H9 (cell line): Measurements from ENCODE around the gene FRY. TPM values are rescaled to one million over a fixed set of nuclear protein-coding genes. Genes with fewer than 3 reads are reported as not detected.

Experiments
- DNase-seq: peaks from one replicate; pipeline ENCODE4 v3.0.0-alpha.2; 2017
- H2AFZ ChIP-seq: one replicate; pipeline ENCODE4 v1.6.1; 2013; ENCODE audit warnings: mild to moderate bottlenecking, low read length, control low read depth, moderate library complexity
- H2AK5ac ChIP-seq: 2 replicates; pipeline ENCODE4 v1.6.1; 2013; ENCODE audit warnings: low read length, control low read depth, mixed read lengths; ENCODE audit not compliant: insufficient read length
- H2BK120ac ChIP-seq: one replicate; pipeline ENCODE4 v1.6.1; 2013; ENCODE audit warnings: low read depth, mild to moderate bottlenecking, low read length, control low read depth, inconsistent platforms; ENCODE audit not compliant: poor library complexity, severe bottlenecking
- H2BK12ac ChIP-seq: 2 replicates; pipeline ENCODE4 v1.6.1; 2013; ENCODE audit warnings: low read length, control low read depth, mixed read lengths, low read depth; ENCODE audit not compliant: insufficient read length
- H2BK15ac ChIP-seq: 2 replicates; pipeline ENCODE4 v1.6.1; 2013; ENCODE audit warnings: low read depth, low read length, control low read depth
- H2BK20ac ChIP-seq: one replicate; pipeline ENCODE4 v1.6.1; 2013; ENCODE audit warnings: low read depth, mild to moderate bottlenecking, low read length, control low read depth, inconsistent platforms; ENCODE audit not compliant: poor library complexity, severe bottlenecking
- H2BK5ac ChIP-seq: 2 replicates; pipeline ENCODE4 v1.6.1; 2013; ENCODE audit warnings: low read length, control low read depth, mixed read lengths; ENCODE audit not compliant: insufficient read length
- H3K14ac ChIP-seq: 2 replicates; pipeline ENCODE4 v1.6.1; 2013; ENCODE audit warnings: low read length, control low read depth; ENCODE audit not compliant: insufficient read depth
- H3K18ac ChIP-seq: 2 replicates; pipeline ENCODE4 v1.6.1; 2013; ENCODE audit warnings: low read depth, mild to moderate bottlenecking, mixed read lengths, low read length, control low read depth; ENCODE audit not compliant: insufficient read length
- H3K23ac ChIP-seq: 2 replicates; pipeline ENCODE4 v1.6.1; 2013; ENCODE audit warnings: low read length, control low read depth, mixed read lengths, low read depth; ENCODE audit not compliant: insufficient read length
- H3K23me2 ChIP-seq: 2 replicates; pipeline ENCODE4 v1.6.1; 2013; ENCODE audit warnings: low read depth, mild to moderate bottlenecking, mixed read lengths, low read length, control low read depth; ENCODE audit not compliant: insufficient read length, poor library complexity, severe bottlenecking
- H3K27ac ChIP-seq: 2 replicates; pipeline ENCODE4 v1.5.1; 2013; ENCODE audit warnings: low read length, control low read depth, mixed read lengths, low read depth; ENCODE audit not compliant: insufficient read length
- H3K27me3 ChIP-seq: 2 replicates; pipeline ENCODE4 v1.6.1; 2013; ENCODE audit warnings: low read length, control low read depth, inconsistent platforms; ENCODE audit not compliant: insufficient read depth
- H3K4ac ChIP-seq: 2 replicates; pipeline ENCODE4 v1.6.1; 2013; ENCODE audit warnings: low read depth, mild to moderate bottlenecking, control low read depth, inconsistent platforms, low read length, moderate library complexity
- H3K4me1 ChIP-seq: 2 replicates; pipeline ENCODE4 v1.6.1; 2013; ENCODE audit warnings: low read length, control low read depth, inconsistent platforms; ENCODE audit not compliant: insufficient read depth
- H3K4me2 ChIP-seq: 2 replicates; pipeline ENCODE4 v1.6.1; 2013; ENCODE audit warnings: low read length, control low read depth, mixed read lengths; ENCODE audit not compliant: insufficient read length, insufficient read depth
- H3K56ac ChIP-seq: 2 replicates; pipeline ENCODE4 v1.6.1; 2013; ENCODE audit warnings: low read depth, mild to moderate bottlenecking, mixed read lengths, low read length, control low read depth; ENCODE audit not compliant: insufficient read length
- H3K79me1 ChIP-seq: 2 replicates; pipeline ENCODE4 v1.6.1; 2013; ENCODE audit warnings: low read depth, mild to moderate bottlenecking, moderate library complexity, low read length, control low read depth, inconsistent platforms; ENCODE audit not compliant: insufficient read depth, poor library complexity, severe bottlenecking
- H3K79me2 ChIP-seq: 2 replicates; pipeline ENCODE4 v1.6.1; 2013; ENCODE audit warnings: low read length, control low read depth, inconsistent platforms; ENCODE audit not compliant: insufficient read depth
- H3K9ac ChIP-seq: 2 replicates; pipeline ENCODE4 v1.6.1; 2013; ENCODE audit warnings: low read length, control low read depth, mixed read lengths; ENCODE audit not compliant: insufficient read length; ENCODE audit errors: extremely low read depth
- H3K9me3 ChIP-seq: one replicate; pipeline ENCODE4 v1.6.1; 2013; ENCODE audit warnings: low read depth, low read length, inconsistent platforms; ENCODE audit not compliant: control insufficient read depth
- H3T11ph ChIP-seq: one replicate; pipeline ENCODE4 v1.6.1; 2013; ENCODE audit warnings: mild to moderate bottlenecking, low read length, control low read depth, inconsistent platforms
- H4K20me1 ChIP-seq: one replicate; pipeline ENCODE4 v1.6.1; 2013; ENCODE audit not compliant: control insufficient read depth, insufficient read length, insufficient read depth
- H4K5ac ChIP-seq: 2 replicates; pipeline ENCODE4 v1.6.1; 2013; ENCODE audit warnings: low read depth, mild to moderate bottlenecking, mixed read lengths, low read length, control low read depth; ENCODE audit not compliant: insufficient read length
- H4K8ac ChIP-seq: replicated peaks from 2 replicates; pipeline ENCODE4 v1.6.1; 2013; ENCODE audit warnings: low read length, control low read depth, mixed read lengths, low read depth; ENCODE audit not compliant: insufficient read length
- H4K91ac ChIP-seq: 2 replicates; pipeline ENCODE4 v1.6.1; 2013; ENCODE audit warnings: low read depth, mild to moderate bottlenecking, moderate library complexity, mixed read lengths, low read length, control low read depth; ENCODE audit not compliant: insufficient read length
- H3K27ac Mint-ChIP-seq, 3 experiments: 2 replicates in 2 of 3; 3 replicates in 1 of 3; pipeline ENCODE4 v1.8.0; 2020 to 2021; ENCODE audit warnings: mixed read lengths in 3 of 3, mild to moderate bottlenecking in 1 of 3, moderate library complexity in 1 of 3
- H3K27me3 Mint-ChIP-seq: 2 replicates; pipeline ENCODE4 v1.8.0; 2021; ENCODE audit warnings: low read depth, mild to moderate bottlenecking, moderate library complexity, mixed read lengths
- H3K36me3 Mint-ChIP-seq, 3 experiments: 2 replicates in 2 of 3; 3 replicates in 1 of 3; pipeline ENCODE4 v1.8.0; 2020 to 2021; ENCODE audit warnings: low read depth in 3 of 3, mixed read lengths in 3 of 3; ENCODE audit not compliant: insufficient read depth in 1 of 3
- H3K4me1 Mint-ChIP-seq, 2 experiments: 2 replicates each; pipeline ENCODE4 v1.8.0; 2020; ENCODE audit warnings: mixed read lengths in 2 of 2
- H3K4me3 Mint-ChIP-seq, 2 experiments: 2 replicates in 1 of 2; 3 replicates in 1 of 2; pipeline ENCODE4 v1.8.0; 2020 to 2021; ENCODE audit warnings: mild to moderate bottlenecking in 2 of 2, mixed read lengths in 2 of 2, moderate library complexity in 1 of 2
- H3K9me3 Mint-ChIP-seq, 2 experiments: 2 replicates in 1 of 2; 3 replicates in 1 of 2; pipeline ENCODE4 v1.8.0; 2020; ENCODE audit warnings: mild to moderate bottlenecking in 2 of 2, mixed read lengths in 2 of 2, moderate library complexity in 1 of 2
- WGBS: extraction: QIAGEN DNeasy Blood & Tissue Kit; methylation state at CpG from one replicate; pipeline ENCODE4 v1.1.7; 2013; ENCODE audit warnings: missing lambda C conversion rate, low lambda C conversion rate, mixed read lengths; ENCODE audit not compliant: insufficient read length; ENCODE audit errors: extremely low coverage; 5-methylcytosine and 5-hydroxymethylcytosine counted together
- total RNA-seq: library from RNA; stranded (reverse); gene quantifications from 2 replicates; pipeline ENCODE4 v1.2.1, GENCODE V29; 2021
- TF ChIP-seq, protein P1 (sequence below): fragments of 200-600 bp; sonication (generic); conservative IDR thresholded peaks from 3 replicates; pipeline ENCODE4 v1.8.0; 2021; ENCODE audit warnings: antibody characterized with exemption, mild to moderate bottlenecking

The FRY gene
- total RNA-seq, 1 experiment from 2014 or later = 5.2 TPM

DNA sequence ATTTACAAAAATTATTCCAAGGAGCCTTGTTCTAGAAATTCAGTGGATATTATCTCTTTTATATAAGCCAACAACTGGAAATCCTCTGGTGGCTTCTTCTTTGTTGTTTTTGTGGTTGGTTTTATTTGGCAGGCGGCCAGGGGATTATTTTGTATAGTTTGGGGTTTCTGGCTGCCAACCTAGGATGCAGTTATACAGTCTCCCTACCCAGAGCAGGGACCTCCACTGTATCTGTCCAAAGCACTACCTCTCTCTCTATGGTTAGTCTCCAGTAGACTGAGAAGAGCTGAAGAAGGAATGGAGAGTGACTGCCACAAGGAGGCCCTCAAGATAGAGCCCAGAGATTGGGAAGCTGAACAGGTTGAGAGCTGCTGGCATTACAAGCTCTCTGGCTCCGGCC, 203.3 kb downstream of the FRY start:
- Histone ChIP-seq H4K20me1 (no peaks in the 10 kb centered on the region), H2BK20ac (no peak overlapping the region), H4K91ac (no peak overlapping the region), H3K23me2 (no peaks in the 10 kb centered on the region), H3K27ac (no peak overlapping the region), H3K9me3 (no peaks in the 10 kb centered on the region), H3K23ac (no peak overlapping the region), H2BK12ac (no peak overlapping the region), H3K9ac (no peak overlapping the region), H3K79me1 (no peaks in the 10 kb centered on the region), H3K27me3 (no peaks in the 10 kb centered on the region), H3K4me1 (no peaks in the 10 kb centered on the region), H3K18ac (no peak overlapping the region), H3K4ac (no peak overlapping the region), H3K56ac (no peak overlapping the region), H3T11ph (no peak overlapping the region), H2BK120ac (no peak overlapping the region), H3K4me2 (no peak overlapping the region), H4K8ac (no peak overlapping the region), H3K14ac (no peak overlapping the region), H2AK5ac (no peak overlapping the region), H2AFZ (no peak overlapping the region), H2BK15ac (no peak overlapping the region), H2BK5ac (no peak overlapping the region), H4K5ac (no peak overlapping the region), H3K79me2 (no peaks in the 10 kb centered on the region)
- Mint-ChIP-seq H3K27ac (no peak overlapping the region), H3K27me3 (no peaks in the 10 kb centered on the region), H3K36me3 (peaks cover 0 to 12% (median 8%) of the 10 kb centered on the region in 3 experiments; a peak in 4 of 7 replicates), H3K4me1 (peaks cover 0 to 5% of the 10 kb centered on the region in 2 experiments; a peak in 2 of 4 replicates), H3K4me3 (no peak overlapping the region), H3K9me3 (no peaks in the 10 kb centered on the region)
- TF ChIP-seq, protein P1, sequence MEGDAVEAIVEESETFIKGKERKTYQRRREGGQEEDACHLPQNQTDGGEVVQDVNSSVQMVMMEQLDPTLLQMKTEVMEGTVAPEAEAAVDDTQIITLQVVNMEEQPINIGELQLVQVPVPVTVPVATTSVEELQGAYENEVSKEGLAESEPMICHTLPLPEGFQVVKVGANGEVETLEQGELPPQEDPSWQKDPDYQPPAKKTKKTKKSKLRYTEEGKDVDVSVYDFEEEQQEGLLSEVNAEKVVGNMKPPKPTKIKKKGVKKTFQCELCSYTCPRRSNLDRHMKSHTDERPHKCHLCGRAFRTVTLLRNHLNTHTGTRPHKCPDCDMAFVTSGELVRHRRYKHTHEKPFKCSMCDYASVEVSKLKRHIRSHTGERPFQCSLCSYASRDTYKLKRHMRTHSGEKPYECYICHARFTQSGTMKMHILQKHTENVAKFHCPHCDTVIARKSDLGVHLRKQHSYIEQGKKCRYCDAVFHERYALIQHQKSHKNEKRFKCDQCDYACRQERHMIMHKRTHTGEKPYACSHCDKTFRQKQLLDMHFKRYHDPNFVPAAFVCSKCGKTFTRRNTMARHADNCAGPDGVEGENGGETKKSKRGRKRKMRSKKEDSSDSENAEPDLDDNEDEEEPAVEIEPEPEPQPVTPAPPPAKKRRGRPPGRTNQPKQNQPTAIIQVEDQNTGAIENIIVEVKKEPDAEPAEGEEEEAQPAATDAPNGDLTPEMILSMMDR = no peak
- no peak for DNase-seq
- no CpG with 5 or more reads among the region's 2 CpGs for WGBS
